ENCODE data around the gene TNRC6B.

Gene TNRC6B

DNA sequence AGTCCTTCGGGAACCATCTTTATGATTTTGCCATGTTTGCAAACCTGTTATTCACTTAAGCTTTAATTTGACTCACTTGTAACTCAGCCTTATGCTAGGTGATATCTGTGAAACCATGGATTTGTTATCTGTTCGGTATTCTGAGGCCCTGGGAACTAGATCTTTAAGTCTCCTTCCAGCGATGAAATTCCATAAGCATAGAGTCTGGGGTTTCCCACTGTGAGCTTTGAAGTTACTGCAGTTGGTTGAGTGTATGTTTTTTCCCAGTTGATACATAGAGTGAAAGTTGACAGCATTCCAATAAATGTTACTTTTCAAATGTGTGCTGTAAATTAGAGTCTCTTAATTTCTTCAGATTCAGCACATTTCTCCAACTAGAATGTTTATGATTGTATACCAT, 66.9 kb downstream of the TNRC6B start:
- no peak for DNase-seq (ENCODE audit: low read depth)
- no peak overlapping the region for H3K4me3 ChIP-seq (ENCODE audit: control insufficient read depth, low read depth, low read length)
- TF ChIP-seq, protein P1, sequence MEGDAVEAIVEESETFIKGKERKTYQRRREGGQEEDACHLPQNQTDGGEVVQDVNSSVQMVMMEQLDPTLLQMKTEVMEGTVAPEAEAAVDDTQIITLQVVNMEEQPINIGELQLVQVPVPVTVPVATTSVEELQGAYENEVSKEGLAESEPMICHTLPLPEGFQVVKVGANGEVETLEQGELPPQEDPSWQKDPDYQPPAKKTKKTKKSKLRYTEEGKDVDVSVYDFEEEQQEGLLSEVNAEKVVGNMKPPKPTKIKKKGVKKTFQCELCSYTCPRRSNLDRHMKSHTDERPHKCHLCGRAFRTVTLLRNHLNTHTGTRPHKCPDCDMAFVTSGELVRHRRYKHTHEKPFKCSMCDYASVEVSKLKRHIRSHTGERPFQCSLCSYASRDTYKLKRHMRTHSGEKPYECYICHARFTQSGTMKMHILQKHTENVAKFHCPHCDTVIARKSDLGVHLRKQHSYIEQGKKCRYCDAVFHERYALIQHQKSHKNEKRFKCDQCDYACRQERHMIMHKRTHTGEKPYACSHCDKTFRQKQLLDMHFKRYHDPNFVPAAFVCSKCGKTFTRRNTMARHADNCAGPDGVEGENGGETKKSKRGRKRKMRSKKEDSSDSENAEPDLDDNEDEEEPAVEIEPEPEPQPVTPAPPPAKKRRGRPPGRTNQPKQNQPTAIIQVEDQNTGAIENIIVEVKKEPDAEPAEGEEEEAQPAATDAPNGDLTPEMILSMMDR (conservative IDR thresholded peaks at IDR 0.05; ENCODE audit: control insufficient read depth, insufficient read depth, low read depth, low read length), result no peak

DNA sequence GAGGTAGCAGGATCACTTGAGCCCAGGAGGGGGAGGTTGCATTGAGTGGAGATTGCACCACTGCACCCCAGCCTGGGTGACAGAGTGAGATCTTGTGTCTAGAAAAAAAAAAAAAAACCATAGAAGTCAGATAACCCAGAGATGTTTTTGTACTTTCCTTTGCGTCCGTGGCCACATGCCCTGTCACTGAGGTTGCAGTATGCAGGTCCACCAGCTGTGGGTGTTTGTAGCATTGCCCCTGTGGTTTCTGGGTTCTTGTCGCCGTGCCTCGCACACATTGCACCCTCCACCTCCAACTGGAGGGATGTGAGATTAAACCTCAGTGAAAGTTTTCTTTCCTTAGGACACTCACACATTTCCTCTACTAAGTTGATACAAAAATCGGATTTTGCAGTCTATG, 70.3 kb downstream of the TNRC6B start:
- no peak overlapping the region for H3K4me3 ChIP-seq (ENCODE audit: control insufficient read depth, low read depth, low read length)
- no peak for DNase-seq (ENCODE audit: low read depth)
- TF ChIP-seq, protein P1 (conservative IDR thresholded peaks at IDR 0.05; ENCODE audit: control insufficient read depth, insufficient read depth, low read depth, low read length), result no peak

DNA sequence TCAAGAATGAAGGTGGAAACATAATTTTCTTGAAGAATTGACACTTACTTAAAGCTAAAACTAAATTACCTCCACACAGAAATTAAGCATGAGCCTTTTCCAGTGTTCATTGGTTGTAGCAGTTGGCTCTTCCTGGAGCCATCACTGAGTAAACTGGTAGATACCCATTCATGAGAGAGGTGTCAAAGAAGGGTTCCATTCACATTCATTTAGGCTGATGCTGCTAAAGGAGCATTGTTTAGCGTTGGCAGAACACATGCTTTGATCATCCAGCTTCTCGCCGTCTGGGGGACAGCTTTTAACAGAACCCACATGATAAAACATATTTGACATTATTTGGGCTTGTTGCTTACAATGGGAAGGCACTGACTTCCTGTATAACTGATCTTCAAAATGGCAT, 71.6 kb downstream of the TNRC6B start:
- no peak for DNase-seq (ENCODE audit: low read depth)
- TF ChIP-seq, protein P1 (conservative IDR thresholded peaks at IDR 0.05; ENCODE audit: control insufficient read depth, insufficient read depth, low read depth, low read length), result no peak

DNA sequence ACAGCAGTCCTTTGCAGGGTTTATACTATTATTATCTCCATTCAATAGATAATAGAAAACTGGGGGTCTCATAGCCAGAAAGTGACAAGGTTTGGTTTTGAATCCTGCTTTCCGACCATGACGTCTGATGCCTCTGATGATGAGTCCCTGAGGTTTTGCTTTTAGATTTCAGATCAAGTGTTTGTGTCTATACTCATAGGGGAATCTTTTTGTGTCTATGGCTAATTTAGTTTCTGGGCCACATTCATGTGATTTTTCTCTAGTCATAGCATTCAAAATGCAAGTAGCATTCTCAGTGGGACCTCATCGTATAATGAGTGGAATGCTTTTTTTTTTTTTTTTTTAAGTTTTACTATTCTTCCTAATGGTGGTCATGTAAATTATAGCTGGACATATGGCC, 72.9 kb downstream of the TNRC6B start:
- no peak for DNase-seq (ENCODE audit: low read depth)
- TF ChIP-seq, protein P1 (conservative IDR thresholded peaks at IDR 0.05; ENCODE audit: control insufficient read depth, insufficient read depth, low read depth, low read length), result no peak
- H3K4me3 ChIP-seq (ENCODE audit: control insufficient read depth, low read depth, low read length), result no peak overlapping the region

More for the DNA sequence above, 71.6 kb downstream of the TNRC6B start:
- no peak overlapping the region for H3K4me3 ChIP-seq (ENCODE audit: control insufficient read depth, low read depth, low read length)

DNA sequence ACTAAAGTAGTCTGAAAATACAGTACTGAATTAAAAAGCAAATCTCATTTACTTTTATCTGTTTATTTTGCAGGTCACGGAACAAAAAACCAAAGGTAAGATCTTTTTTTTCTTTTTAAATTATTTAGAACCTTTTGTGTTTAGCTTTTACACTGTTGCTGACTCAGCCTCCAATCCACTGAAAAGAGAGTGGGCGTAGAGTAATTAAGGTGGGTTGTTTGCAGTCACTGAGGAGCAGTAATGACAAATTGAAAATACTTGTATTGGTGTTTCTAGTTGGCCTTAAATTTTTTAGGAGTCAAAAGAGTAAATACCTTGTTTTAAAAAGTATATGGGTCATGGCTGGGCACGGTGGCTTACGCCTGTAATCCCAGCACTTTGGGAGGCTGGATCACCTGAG, 73.4 kb downstream of the TNRC6B start:
- DNase-seq (ENCODE audit: low read depth), result no peak
- H3K4me3 ChIP-seq (ENCODE audit: control insufficient read depth, low read depth, low read length), result no peak overlapping the region
- TF ChIP-seq, protein P1 (conservative IDR thresholded peaks at IDR 0.05; ENCODE audit: control insufficient read depth, insufficient read depth, low read depth, low read length), result no peak

DNA sequence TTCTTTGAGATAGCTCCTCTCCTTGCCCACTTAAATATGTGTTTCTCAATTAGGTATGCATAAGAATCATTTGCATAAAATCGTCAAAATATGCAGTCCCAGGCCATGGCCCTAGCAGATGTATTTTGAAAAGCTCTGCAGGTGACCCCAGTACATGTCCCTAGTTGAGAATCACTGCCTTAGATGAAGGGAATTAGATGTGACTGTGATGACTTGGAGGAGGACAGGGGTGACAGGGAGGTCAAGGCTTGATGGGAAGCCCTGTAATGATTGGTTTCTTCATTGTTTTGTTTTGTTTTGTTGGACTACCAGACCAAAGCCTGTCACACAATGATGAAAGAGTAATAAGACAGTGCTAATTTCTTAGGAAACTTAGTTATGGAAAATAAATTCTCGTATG, 74.4 kb downstream of the TNRC6B start:
- no peak overlapping the region for H3K4me3 ChIP-seq (ENCODE audit: control insufficient read depth, low read depth, low read length)
- no peak for DNase-seq (ENCODE audit: low read depth)
- TF ChIP-seq, protein P1 (conservative IDR thresholded peaks at IDR 0.05; ENCODE audit: control insufficient read depth, insufficient read depth, low read depth, low read length), result no peak

DNA sequence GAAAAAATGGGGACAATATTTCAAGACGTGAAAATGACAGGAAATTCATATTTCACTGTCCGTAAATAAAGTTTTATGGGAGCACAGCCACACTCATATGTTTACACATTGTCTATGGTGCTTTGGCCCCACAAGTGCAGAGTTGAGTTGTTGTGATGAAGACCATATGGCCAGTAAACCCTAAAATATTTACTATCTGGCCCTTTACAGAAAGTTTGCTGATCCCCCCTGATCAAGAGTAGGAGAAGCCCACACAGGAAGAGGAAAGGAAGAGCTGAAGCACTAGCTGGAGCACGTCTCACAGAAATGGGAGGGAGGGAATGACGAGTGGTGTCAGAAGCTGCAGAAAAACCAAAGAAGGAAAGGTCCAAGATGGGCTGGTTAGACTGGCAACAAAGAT, 78.8 kb downstream of the TNRC6B start:
- H3K4me3 ChIP-seq (ENCODE audit: control insufficient read depth, low read depth, low read length), result no peak overlapping the region
- no peak for DNase-seq (ENCODE audit: low read depth)
- TF ChIP-seq, protein P1 (conservative IDR thresholded peaks at IDR 0.05; ENCODE audit: control insufficient read depth, insufficient read depth, low read depth, low read length), result no peak

Data from fibroblast of mammary gland (primary cell).